ENCODE data around the gene CFDP1.
A peak's percentile ranks its signal among the peaks of the same experiment; 100 is the strongest.
"Not testable (repeated sequence)": the region's sequence is repeated elsewhere in the genome, so short reads cannot be mapped to it uniquely, and the experiment has no call there.

Gene CFDP1

DNA sequence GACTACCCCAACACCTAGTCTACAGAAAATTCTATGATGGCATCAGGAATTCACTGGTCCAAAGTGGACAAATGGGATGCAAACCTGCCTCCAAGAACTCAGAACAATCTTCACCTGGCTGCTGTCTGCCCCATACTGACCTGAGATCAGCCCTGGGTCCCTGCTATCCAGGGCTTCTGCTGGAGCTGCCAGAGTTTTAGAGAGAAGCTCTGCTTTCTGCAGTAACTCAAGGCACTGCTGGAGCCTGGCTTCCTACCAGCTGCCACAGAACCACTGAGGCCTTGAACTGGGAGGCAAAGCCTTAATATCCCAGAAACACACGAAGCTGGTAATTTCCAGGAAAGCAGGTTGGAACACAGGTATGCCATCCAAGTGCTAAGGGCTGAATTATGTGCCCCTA is 23.7 kb upstream of the CFDP1 start:
- H3K27me3 ChIP-seq (ENCODE audit: control insufficient read depth, insufficient read depth, low read length), result no peaks in the 10 kb centered on the region
- H3K9ac ChIP-seq (ENCODE audit: low read length), result no peak overlapping the region
- no peaks in the 10 kb centered on the region for H3K36me3 ChIP-seq (ENCODE audit: control insufficient read depth, low read depth, low read length)
- H3K9me3 ChIP-seq (ENCODE audit: control insufficient read depth, low read depth, low read length), result no peaks in the 10 kb centered on the region
- H3K4me3 ChIP-seq (ENCODE audit: low read length), result no peak overlapping the region
- H3K27ac ChIP-seq (ENCODE audit: low read length), result no peak overlapping the region
- H3K4me1 ChIP-seq (ENCODE audit: control insufficient read depth, low read depth, low read length), result peaks cover 28% of the 10 kb centered on the region

DNA sequence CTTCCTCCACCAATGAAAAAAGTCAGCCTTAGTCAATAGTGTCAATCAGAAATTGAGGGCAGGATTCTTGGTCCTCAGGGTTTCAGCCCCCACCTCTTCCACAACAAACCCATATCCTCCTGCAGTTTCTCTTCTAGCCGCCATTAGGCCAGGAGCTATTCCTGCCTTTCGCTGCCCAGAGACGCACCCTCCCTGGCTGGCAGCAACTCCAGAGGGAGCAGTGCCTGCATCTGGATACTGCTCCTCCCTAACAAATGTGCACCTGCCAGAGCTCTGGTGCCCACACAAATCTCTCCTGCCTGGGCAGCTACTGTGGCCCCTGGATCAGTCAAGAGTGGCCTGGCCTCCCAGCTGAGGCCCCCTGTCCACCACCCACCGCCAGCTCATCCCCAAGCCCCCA is 23.2 kb upstream of the CFDP1 start:
- H3K4me1 ChIP-seq (ENCODE audit: control insufficient read depth, low read depth, low read length), result peaks cover 28% of the 10 kb centered on the region
- H3K36me3 ChIP-seq (ENCODE audit: control insufficient read depth, low read depth, low read length); H3K27me3 ChIP-seq (ENCODE audit: control insufficient read depth, insufficient read depth, low read length); H3K9me3 ChIP-seq (ENCODE audit: control insufficient read depth, low read depth, low read length); H3K9ac ChIP-seq (ENCODE audit: low read length); H3K4me3 ChIP-seq (ENCODE audit: low read length); H3K27ac ChIP-seq (ENCODE audit: low read length): not testable (repeated sequence)

GRCh38 chr16:75455677-75456076 is 22.4 kb upstream of the CFDP1 start:
- no peak overlapping the region for H3K4me3 ChIP-seq (ENCODE audit: low read length)
- H3K27me3 ChIP-seq (ENCODE audit: control insufficient read depth, insufficient read depth, low read length), result no peaks in the 10 kb centered on the region
- no peak overlapping the region for H3K27ac ChIP-seq (ENCODE audit: low read length)
- H3K9ac ChIP-seq (ENCODE audit: low read length), result no peak overlapping the region
- peaks cover 3% of the 10 kb centered on the region for H3K36me3 ChIP-seq (ENCODE audit: control insufficient read depth, low read depth, low read length)
- no peaks in the 10 kb centered on the region for H3K9me3 ChIP-seq (ENCODE audit: control insufficient read depth, low read depth, low read length)
- H3K4me1 ChIP-seq (ENCODE audit: control insufficient read depth, low read depth, low read length), result peaks cover 26% of the 10 kb centered on the region

DNA sequence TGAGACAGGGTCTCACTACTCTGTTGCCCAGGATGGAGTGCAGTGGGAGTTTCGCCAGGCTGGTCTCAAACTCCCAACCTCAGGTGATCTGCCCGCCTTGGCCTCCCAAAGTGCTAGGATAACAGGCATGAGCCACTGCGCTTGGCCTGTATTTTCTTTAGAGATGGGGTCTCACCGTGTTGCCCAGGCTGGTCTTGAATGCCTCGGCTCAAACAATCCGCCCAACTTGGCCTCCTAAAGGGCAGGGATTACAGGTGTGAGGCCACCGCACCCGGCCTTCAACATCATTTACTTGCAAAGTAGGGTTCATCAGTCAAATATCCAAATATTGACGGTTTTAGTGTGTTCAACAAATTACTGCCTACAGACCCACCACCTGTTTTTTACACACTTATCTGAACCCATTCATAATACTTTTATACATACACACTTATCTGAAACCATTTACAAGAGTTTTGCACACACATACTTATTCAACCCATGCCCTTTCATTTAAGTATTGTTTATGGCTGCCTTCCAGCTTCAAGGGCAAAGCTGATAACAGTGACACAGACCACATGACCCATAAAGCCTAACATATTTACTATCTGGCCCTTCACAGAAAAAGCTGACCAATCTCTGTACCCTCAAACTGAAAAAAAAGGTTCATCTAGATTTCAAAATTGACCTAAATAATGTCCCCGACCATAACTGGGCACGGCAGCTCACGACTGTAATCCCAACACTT is 19.3 kb upstream of the CFDP1 start:
- no peaks in the 10 kb centered on the region for H3K9me3 ChIP-seq (ENCODE audit: control insufficient read depth, low read depth, low read length)
- H3K27ac ChIP-seq (ENCODE audit: low read length), result no peak overlapping the region
- H3K4me1 ChIP-seq (ENCODE audit: control insufficient read depth, low read depth, low read length), result peaks cover 19% of the 10 kb centered on the region
- no peaks in the 10 kb centered on the region for H3K27me3 ChIP-seq (ENCODE audit: control insufficient read depth, insufficient read depth, low read length)
- no peak overlapping the region for H3K4me3 ChIP-seq (ENCODE audit: low read length)
- peaks cover 17% of the 10 kb centered on the region for H3K36me3 ChIP-seq (ENCODE audit: control insufficient read depth, low read depth, low read length)
- H3K9ac ChIP-seq (ENCODE audit: low read length), result no peak overlapping the region

DNA sequence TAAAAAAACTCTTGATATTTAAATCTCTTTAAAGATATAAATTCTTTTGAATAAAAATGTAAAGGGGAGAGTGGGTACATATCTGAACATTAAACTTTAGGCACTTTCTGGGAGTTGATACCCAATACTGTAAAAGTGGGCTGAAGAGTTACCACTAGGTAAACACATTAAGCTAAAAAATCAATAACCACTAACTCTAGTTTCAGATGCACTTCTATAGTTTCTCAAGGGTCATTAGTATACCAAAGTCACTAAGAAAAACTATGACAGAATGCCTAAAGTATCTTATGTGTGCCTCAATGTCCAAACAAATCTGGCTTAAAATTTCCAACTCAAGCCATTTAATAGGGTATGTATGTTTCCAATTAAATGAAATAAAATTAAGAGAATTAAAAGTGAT is 13.1 kb upstream of the CFDP1 start:
- Histone ChIP-seq H3K9me3 (ENCODE audit: control insufficient read depth, low read depth, low read length) (no peaks in the 10 kb centered on the region), H3K4me1 (ENCODE audit: control insufficient read depth, low read depth, low read length) (no peaks in the 10 kb centered on the region), H3K27ac (ENCODE audit: low read length) (no peak overlapping the region), H3K36me3 (ENCODE audit: control insufficient read depth, low read depth, low read length) (peaks cover 21% of the 10 kb centered on the region), H3K9ac (ENCODE audit: low read length) (no peak overlapping the region), H3K4me3 (ENCODE audit: low read length) (no peak overlapping the region), H3K27me3 (ENCODE audit: control insufficient read depth, insufficient read depth, low read length) (no peaks in the 10 kb centered on the region)

- no peaks in the 10 kb centered on the region for H3K4me1 ChIP-seq (ENCODE audit: control insufficient read depth, low read depth, low read length)
- no peak overlapping the region for H3K9ac ChIP-seq (ENCODE audit: low read length)
- H3K9me3 ChIP-seq (ENCODE audit: control insufficient read depth, low read depth, low read length), result no peaks in the 10 kb centered on the region
- no peaks in the 10 kb centered on the region for H3K27me3 ChIP-seq (ENCODE audit: control insufficient read depth, insufficient read depth, low read length)
- no peak overlapping the region for H3K27ac ChIP-seq (ENCODE audit: low read length)
- no peak overlapping the region for H3K4me3 ChIP-seq (ENCODE audit: low read length)
- H3K36me3 ChIP-seq (ENCODE audit: control insufficient read depth, low read depth, low read length), result peaks cover 13% of the 10 kb centered on the region
These were observed 12.0 kb upstream of the CFDP1 start for GRCh38 chr16:75445298-75445697.

DNA sequence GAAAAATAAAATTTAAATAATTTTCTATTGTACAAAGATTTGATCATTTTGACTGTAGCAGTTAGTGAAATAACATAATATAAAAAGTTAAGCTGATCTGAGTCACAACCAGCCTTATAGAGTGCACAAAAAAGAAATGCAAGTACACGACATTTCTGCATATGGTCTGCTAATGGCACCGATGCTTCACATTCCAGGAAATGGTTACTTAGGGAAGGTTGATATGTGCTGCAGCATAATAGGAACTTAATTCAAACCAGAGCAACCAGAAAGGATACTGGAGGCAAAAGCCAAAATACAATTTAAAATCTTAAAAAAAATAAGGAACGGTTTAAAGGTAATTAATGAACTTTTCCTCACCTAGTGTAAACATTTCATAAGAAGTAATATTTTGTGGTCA is 10.0 kb upstream of the CFDP1 start:
- Histone ChIP-seq H3K36me3 (ENCODE audit: control insufficient read depth, low read depth, low read length) (peaks cover 6% of the 10 kb centered on the region), H3K4me1 (ENCODE audit: control insufficient read depth, low read depth, low read length) (no peaks in the 10 kb centered on the region), H3K4me3 (ENCODE audit: low read length) (no peak overlapping the region), H3K27me3 (ENCODE audit: control insufficient read depth, insufficient read depth, low read length) (no peaks in the 10 kb centered on the region), H3K27ac (ENCODE audit: low read length) (no peak overlapping the region), H3K9me3 (ENCODE audit: control insufficient read depth, low read depth, low read length) (no peaks in the 10 kb centered on the region), H3K9ac (ENCODE audit: low read length) (no peak overlapping the region)

GRCh38 chr16:75433732-75434413 is 570 bp upstream of the CFDP1 start:
- H3K36me3 ChIP-seq (ENCODE audit: control insufficient read depth, low read depth, low read length), result no peaks in the 10 kb centered on the region
- H3K9ac ChIP-seq (ENCODE audit: low read length), result peak overlapping the region; percentile 78
- H3K27ac ChIP-seq (ENCODE audit: low read length), result peak overlapping the region; percentile 60
- peak overlapping the region; percentile 69 for H3K4me3 ChIP-seq (ENCODE audit: low read length)
- H3K9me3 ChIP-seq (ENCODE audit: control insufficient read depth, low read depth, low read length), result no peaks in the 10 kb centered on the region
- H3K4me1 ChIP-seq (ENCODE audit: control insufficient read depth, low read depth, low read length), result peaks cover 8% of the 10 kb centered on the region
- H3K27me3 ChIP-seq (ENCODE audit: control insufficient read depth, insufficient read depth, low read length), result no peaks in the 10 kb centered on the region

- no peak overlapping the region for H3K27ac ChIP-seq (ENCODE audit: low read length)
- H3K9me3 ChIP-seq (ENCODE audit: control insufficient read depth, low read depth, low read length), result no peaks in the 10 kb centered on the region
- H3K36me3 ChIP-seq (ENCODE audit: control insufficient read depth, low read depth, low read length), result no peaks in the 10 kb centered on the region
- no peak overlapping the region for H3K4me3 ChIP-seq (ENCODE audit: low read length)
- no peak overlapping the region for H3K9ac ChIP-seq (ENCODE audit: low read length)
- H3K4me1 ChIP-seq (ENCODE audit: control insufficient read depth, low read depth, low read length), result peaks cover 8% of the 10 kb centered on the region
- no peaks in the 10 kb centered on the region for H3K27me3 ChIP-seq (ENCODE audit: control insufficient read depth, insufficient read depth, low read length)
These were observed 3.5 kb downstream of the CFDP1 start for GRCh38 chr16:75429621-75430403.

- H3K27ac ChIP-seq (ENCODE audit: low read length); H3K27me3 ChIP-seq (ENCODE audit: control insufficient read depth, insufficient read depth, low read length); H3K36me3 ChIP-seq (ENCODE audit: control insufficient read depth, low read depth, low read length); H3K9ac ChIP-seq (ENCODE audit: low read length); H3K9me3 ChIP-seq (ENCODE audit: control insufficient read depth, low read depth, low read length); H3K4me3 ChIP-seq (ENCODE audit: low read length); H3K4me1 ChIP-seq (ENCODE audit: control insufficient read depth, low read depth, low read length): not testable (repeated sequence)
These were observed 6.8 kb downstream of the CFDP1 start for GRCh38 chr16:75426524-75426923.

DNA sequence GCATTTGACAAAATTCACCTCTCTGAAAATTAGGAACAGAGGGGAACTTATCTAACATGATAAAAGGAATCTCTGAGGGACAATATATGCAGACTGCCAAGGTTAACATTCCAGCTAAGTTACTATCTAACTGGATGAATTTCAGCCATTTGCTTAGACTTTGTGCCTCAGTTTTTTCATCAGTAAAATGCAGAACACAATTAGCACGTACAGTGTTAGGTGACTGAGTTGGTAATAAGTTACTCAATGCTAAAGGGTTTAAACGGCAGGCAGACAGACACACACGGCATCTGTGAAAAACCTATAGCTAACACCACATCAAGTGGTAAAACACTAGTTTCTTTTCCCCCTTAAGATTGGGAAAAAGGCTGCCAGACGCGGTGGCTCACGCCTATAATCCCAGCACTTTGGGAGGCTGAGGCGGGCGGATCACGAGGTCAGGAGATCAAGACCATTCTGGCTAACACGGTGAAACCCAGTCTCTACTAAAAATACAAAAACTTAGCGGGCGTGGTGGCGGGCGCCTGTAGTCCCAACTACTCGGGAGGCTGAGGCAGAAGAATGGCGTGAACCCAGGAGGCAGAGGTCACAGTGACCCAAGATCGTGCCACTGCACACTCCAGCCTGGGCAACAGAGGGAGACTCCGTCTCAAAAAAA is 9.1 kb downstream of the CFDP1 start:
- H3K4me1 ChIP-seq (ENCODE audit: control insufficient read depth, low read depth, low read length), result peaks cover 24% of the 10 kb centered on the region
- H3K9me3 ChIP-seq (ENCODE audit: control insufficient read depth, low read depth, low read length); H3K36me3 ChIP-seq (ENCODE audit: control insufficient read depth, low read depth, low read length); H3K9ac ChIP-seq (ENCODE audit: low read length); H3K27ac ChIP-seq (ENCODE audit: low read length); H3K4me3 ChIP-seq (ENCODE audit: low read length); H3K27me3 ChIP-seq (ENCODE audit: control insufficient read depth, insufficient read depth, low read length): not testable (repeated sequence)
